HEK293T (cell line): Measurements from ENCODE around the gene PTPN12.
"Not testable (repeated sequence)": the region's sequence is repeated elsewhere in the genome, so short reads cannot be mapped to it uniquely, and the experiment has no call there.

Source experiments
- CTCF ChIA-PET: fragments of 350-600 bp; formaldehyde crosslinking; extraction: SDS; loops from one replicate; lab custom pipeline; 2021; ENCODE audit warnings: antibody characterized with exemption, inconsistent platforms; lab: Yijun Ruan, JAX
- POLR2A ChIA-PET: fragments of 350-600 bp; formaldehyde crosslinking; extraction: SDS; loops from one replicate; lab custom pipeline; 2020; ENCODE audit warnings: antibody characterized with exemption, inconsistent platforms; lab: Yijun Ruan, JAX
- DNase-seq: peaks from one replicate; pipeline ENCODE4 v3.0.0; 2012; ENCODE audit warnings: mixed read lengths; ENCODE audit errors: extremely low spot score
- ARNT ChIP-seq: fragments of 450-650 bp; IDR thresholded peaks from 2 replicates; pipeline ENCODE4 v1.6.1; 2017; ENCODE audit warnings: mild to moderate bottlenecking
- BHLHE40 ChIP-seq: fragments of 450-650 bp; IDR thresholded peaks from 2 replicates; pipeline ENCODE4 v1.6.1; 2016; ENCODE audit warnings: mild to moderate bottlenecking, moderate library complexity, borderline replicate concordance
- CTBP1 ChIP-seq: fragments of 450-650 bp; IDR thresholded peaks from 2 replicates; pipeline ENCODE4 v1.6.1; 2016; ENCODE audit warnings: borderline replicate concordance
- ELF4 ChIP-seq: fragments of 450-650 bp; IDR thresholded peaks from 2 replicates; pipeline ENCODE4 v1.6.1; 2017; ENCODE audit warnings: antibody characterized with exemption
- FOXA1 ChIP-seq: fragments of 450-650 bp; IDR thresholded peaks from 2 replicates; pipeline ENCODE4 v1.6.1; 2016; ENCODE audit warnings: mild to moderate bottlenecking
- FOXK2 ChIP-seq: fragments of 450-650 bp; IDR thresholded peaks from 2 replicates; pipeline ENCODE4 v1.6.1; 2016; ENCODE audit warnings: mild to moderate bottlenecking
- FOXM1 ChIP-seq: fragments of 450-650 bp; IDR thresholded peaks from 2 replicates; pipeline ENCODE4 v1.6.1; 2017; ENCODE audit warnings: mild to moderate bottlenecking, borderline replicate concordance
- HDGF ChIP-seq: fragments of 450-650 bp; IDR thresholded peaks from 2 replicates; pipeline ENCODE4 v1.6.1; 2017; ENCODE audit warnings: antibody characterized with exemption, borderline replicate concordance
- L3MBTL2 ChIP-seq: fragments of 450-650 bp; conservative IDR thresholded peaks from 2 replicates; pipeline ENCODE4 v1.6.1; 2016; ENCODE audit warnings: mild to moderate bottlenecking
- LEF1 ChIP-seq: fragments of 450-650 bp; IDR thresholded peaks from 2 replicates; pipeline ENCODE4 v1.6.1; 2017; ENCODE audit warnings: mild to moderate bottlenecking, borderline replicate concordance
- NFRKB ChIP-seq: fragments of 450-650 bp; IDR thresholded peaks from 2 replicates; pipeline ENCODE4 v1.6.1; 2016; ENCODE audit warnings: mild to moderate bottlenecking, moderate library complexity
- SP1 ChIP-seq: fragments of 450-650 bp; IDR thresholded peaks from 2 replicates; pipeline ENCODE4 v1.6.1; 2017
- SUZ12 ChIP-seq: fragments of 450-650 bp; IDR thresholded peaks from 2 replicates; pipeline ENCODE4 v1.6.1; 2016; ENCODE audit warnings: mild to moderate bottlenecking
- TARDBP ChIP-seq: fragments of 450-650 bp; IDR thresholded peaks from 2 replicates; pipeline ENCODE4 v1.6.1; 2016
- ZNF384 ChIP-seq: fragments of 450-650 bp; IDR thresholded peaks from 2 replicates; pipeline ENCODE4 v1.6.1; 2016
- TF ChIP-seq, protein P1 (sequence below): fragments of 450-650 bp; IDR thresholded peaks from 2 replicates; pipeline ENCODE4 v1.6.1; 2016

Gene PTPN12

DNA sequence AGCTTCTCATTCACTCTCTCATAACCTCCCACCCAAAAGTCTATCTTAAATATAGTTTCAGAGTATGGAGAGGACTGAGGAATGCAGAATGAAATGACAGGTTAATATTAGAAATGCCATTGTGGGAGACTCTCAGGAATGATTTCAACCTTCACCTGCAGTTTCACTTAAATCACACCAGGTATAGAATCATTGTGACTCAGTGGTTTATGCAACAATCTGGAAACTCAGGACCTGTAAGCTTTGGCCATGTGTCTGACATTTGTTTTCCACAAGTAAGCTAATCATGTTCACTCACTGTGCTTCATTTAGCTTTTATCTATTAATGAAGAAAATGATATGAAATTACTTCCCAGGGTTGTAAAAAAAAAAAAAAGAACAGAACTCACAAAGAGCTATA, 8.7 kb upstream of the PTPN12 start:
- TF ChIP-seq ZNF384, result no peak
- no peak for TF ChIP-seq ELF4
- TF ChIP-seq BHLHE40, result no peak
- TF ChIP-seq FOXA1, result no peak
- no peak for TF ChIP-seq FOXM1
- TF ChIP-seq, protein P1, sequence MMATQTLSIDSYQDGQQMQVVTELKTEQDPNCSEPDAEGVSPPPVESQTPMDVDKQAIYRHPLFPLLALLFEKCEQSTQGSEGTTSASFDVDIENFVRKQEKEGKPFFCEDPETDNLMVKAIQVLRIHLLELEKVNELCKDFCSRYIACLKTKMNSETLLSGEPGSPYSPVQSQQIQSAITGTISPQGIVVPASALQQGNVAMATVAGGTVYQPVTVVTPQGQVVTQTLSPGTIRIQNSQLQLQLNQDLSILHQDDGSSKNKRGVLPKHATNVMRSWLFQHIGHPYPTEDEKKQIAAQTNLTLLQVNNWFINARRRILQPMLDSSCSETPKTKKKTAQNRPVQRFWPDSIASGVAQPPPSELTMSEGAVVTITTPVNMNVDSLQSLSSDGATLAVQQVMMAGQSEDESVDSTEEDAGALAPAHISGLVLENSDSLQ, result no peak
- TF ChIP-seq ARNT, result no peak
- TF ChIP-seq SUZ12, result no peak
- no peak for TF ChIP-seq TARDBP
- TF ChIP-seq NFRKB, result no peak
- TF ChIP-seq L3MBTL2, result no peak
- no peak for TF ChIP-seq LEF1
- no peak for TF ChIP-seq SP1
- no peak for TF ChIP-seq CTBP1
- ChIA-PET POLR2A (interaction anchor here (2.3 kb wide), 1 partner anchor 9 kb away, joined by 9 read pairs; the partner anchor contains the start of gene PTPN12), CTCF (no interaction called here)

DNA sequence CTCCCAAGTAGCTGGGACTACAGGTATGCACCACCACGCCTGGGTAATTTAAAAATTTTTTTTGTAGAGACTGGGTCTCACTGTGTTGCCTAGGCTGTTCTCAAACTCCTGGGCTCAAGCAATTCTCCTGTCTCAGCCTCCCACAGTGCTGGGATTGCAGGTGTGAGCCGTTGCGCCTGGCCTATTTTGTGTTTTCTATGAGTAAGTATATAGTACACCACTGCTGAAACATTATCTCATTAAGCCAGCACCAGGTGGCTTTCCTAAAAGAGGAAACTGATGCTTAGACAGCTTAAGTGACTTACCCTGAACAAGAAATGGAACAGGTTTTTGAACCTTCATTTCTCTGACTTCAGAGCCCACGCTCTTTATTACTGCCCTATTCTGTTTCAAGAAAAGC, 7.8 kb upstream of the PTPN12 start:
- ChIA-PET POLR2A (interaction anchor here (2.3 kb wide), 1 partner anchor 8 kb away, joined by 9 read pairs; the partner anchor contains the start of gene PTPN12), CTCF (no interaction called here)
- TF ChIP-seq L3MBTL2 (no peak), BHLHE40 (no peak), HDGF (no peak), ZNF384 (no peak), FOXM1 (no peak), ELF4 (no peak), TARDBP (no peak), FOXK2 (no peak), SUZ12 (no peak), ARNT (no peak)
- TF ChIP-seq, protein P1, result no peak
- no peak for DNase-seq

More for the DNA sequence above, 8.7 kb upstream of the PTPN12 start:
- DNase-seq, result no peak

DNA sequence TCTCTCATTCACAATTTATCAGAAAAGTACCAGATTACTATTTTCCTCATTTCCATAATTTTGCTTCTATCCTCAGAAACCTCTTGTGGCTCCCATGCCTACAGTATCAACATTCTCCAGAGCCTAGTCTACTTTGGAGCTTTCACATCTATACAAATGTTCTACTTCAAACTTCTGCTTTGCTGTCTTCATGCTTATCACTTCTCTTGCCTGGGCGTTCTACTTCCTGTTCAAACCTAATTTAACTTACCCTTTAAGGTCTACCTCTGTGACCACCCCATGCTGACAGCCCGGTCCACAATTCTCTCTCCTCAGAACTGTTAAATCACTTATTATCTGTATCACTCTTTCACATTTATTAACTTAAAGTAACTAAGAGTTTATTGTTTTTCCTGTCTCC, 6.1 kb upstream of the PTPN12 start:
- ChIA-PET CTCF (no interaction called here), POLR2A (no interaction called here)
- no peak for DNase-seq
- TF ChIP-seq SUZ12 (no peak), L3MBTL2 (no peak), FOXM1 (no peak), ELF4 (no peak), ZNF384 (no peak), HDGF (no peak), TARDBP (no peak), ARNT (no peak), SP1 (no peak), BHLHE40 (no peak), FOXA1 (no peak), CTBP1 (no peak), LEF1 (no peak)

DNA sequence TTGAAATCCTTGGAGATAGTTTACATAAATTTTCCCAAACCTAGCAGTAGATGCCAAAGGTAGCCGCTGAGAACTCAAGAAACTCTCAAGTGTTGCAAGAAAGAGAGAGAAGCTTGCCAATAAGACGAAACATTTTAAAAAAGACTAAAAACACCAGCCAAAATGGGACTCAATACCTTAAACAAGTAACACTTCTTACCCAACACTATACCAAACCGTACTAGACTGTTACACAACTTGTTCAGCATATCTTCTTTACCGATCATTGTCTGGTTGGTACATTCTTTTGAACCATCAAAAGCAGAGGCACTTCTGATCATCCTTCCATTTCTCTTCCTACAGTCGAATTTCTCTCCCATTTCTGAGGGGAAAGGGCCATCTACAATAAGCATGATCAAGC, 4.8 kb upstream of the PTPN12 start:
- DNase-seq, result no peak
- POLR2A ChIA-PET, result no interaction called here

DNA sequence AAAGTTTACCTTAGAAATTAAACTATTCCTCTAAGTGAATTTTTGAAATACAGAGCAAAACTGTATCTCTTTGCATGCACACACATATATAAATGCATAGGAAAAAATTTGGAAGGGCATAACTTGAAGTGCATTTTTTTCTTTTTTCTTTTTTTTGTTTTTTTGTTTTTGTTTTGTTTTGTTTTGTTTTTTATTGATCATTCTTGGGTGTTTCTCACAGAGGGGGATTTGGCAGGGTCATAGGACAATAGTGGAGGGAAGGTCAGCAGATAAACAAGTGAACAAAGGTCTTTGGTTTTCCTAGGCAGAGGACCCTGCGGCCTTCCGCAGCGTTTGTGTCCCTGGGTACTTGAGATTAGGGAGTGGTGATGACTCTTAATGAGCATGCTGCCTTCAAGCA, 4.4 kb upstream of the PTPN12 start:
- POLR2A ChIA-PET, CTCF ChIA-PET, DNase-seq: not testable (repeated sequence)

More for the DNA sequence above, 4.8 kb upstream of the PTPN12 start:
- CTCF ChIA-PET, result no interaction called here
- no peak for TF ChIP-seq FOXK2

DNA sequence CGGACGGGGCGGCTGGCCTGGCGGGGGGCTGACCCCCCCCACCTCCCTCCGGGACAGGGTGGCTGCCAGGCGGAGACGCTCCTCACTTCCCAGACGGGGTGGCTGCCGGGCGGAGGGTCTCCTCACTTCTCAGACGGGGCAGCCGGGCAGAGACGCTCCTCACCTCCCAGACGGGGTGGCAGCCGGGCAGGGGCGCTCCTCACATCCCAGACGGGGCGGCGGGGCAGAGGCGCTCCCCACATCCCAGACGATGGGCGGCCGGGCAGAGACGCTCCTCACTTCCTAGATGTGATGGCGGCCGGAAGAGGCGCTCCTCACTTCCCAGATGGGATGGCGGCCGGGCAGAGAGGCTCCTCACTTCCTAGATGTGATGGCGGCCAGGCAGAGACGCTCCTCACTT, 3.0 kb upstream of the PTPN12 start:
- CTCF ChIA-PET, POLR2A ChIA-PET, DNase-seq: not testable (repeated sequence)

DNA sequence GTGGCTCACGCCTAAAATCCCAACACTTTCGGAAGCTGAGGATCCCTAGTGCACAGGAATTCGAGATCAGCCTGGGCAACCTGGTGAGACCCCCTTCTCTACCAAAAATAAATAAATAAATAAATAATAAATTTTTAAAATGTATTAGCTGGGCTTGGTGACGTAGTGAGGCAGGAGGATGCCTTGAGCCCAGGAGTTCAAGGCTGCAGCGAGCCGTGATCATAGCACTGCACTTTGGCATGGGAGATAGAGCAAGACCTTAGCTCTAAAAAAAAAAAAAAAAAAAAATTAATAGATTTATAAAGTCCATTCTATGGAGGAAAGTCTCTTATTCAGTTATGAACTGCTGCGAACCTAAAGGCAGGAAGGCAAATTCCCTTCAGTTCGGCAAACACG, 1.1 kb upstream of the PTPN12 start:
- no peak for DNase-seq
- CTCF ChIA-PET, result interaction anchor here (0.6 kb wide), 2 partner anchors 19 to 632 kb away, joined by 3 read pairs; no protein-coding TSS in a partner anchor
- no peak for TF ChIP-seq FOXM1
- TF ChIP-seq NFRKB, result no peak
- no peak for TF ChIP-seq CTBP1
- TF ChIP-seq SP1, result no peak
- TF ChIP-seq ARNT, result no peak
- TF ChIP-seq L3MBTL2, result no peak
- TF ChIP-seq LEF1, result no peak
- POLR2A ChIA-PET, result interaction anchor here (0.9 to 2.0 kb wide), 4 partner anchors 8 to 22 kb away, joined by 3 to 9 read pairs (median 3); no protein-coding TSS in a partner anchor
